Immature natural killer cell (primary cell): ENCODE data around the gene LSAMP. TPM values are rescaled to one million over a fixed set of nuclear protein-coding genes. Genes with fewer than 3 reads are reported as not detected.

Source experiments
- DNase-seq, 3 donors: peaks; one replicate each; pipeline ENCODE4 v3.0.0; 2022; ENCODE audit warnings: mixed read lengths in 1 of 3
- H3K27ac Mint-ChIP-seq, 6 donors: one replicate each; pipeline ENCODE4 v1.8.0; 2020; ENCODE audit warnings: mixed read lengths in 6 of 6, mild to moderate bottlenecking in 5 of 6, inconsistent platforms in 4 of 6, moderate library complexity in 3 of 6
- H3K27me3 Mint-ChIP-seq, 3 donors: one replicate each; pipeline ENCODE4 v1.8.0; 2020 to 2021; ENCODE audit warnings: low read depth in 3 of 3, mild to moderate bottlenecking in 3 of 3, mixed read lengths in 3 of 3, moderate library complexity in 3 of 3, inconsistent platforms in 1 of 3
- H3K36me3 Mint-ChIP-seq, 3 donors: one replicate each; pipeline ENCODE4 v1.8.0; 2020; ENCODE audit warnings: mixed read lengths in 3 of 3, inconsistent platforms in 2 of 3, mild to moderate bottlenecking in 2 of 3
- H3K4me1 Mint-ChIP-seq, 2 donors: one replicate each; pipeline ENCODE4 v1.8.0; 2020; ENCODE audit warnings: inconsistent platforms in 2 of 2, mild to moderate bottlenecking in 2 of 2, mixed read lengths in 2 of 2, moderate library complexity in 1 of 2
- H3K4me3 Mint-ChIP-seq, 5 donors: one replicate each; pipeline ENCODE4 v1.8.0; 2020; ENCODE audit warnings: mild to moderate bottlenecking in 5 of 5, mixed read lengths in 5 of 5, inconsistent platforms in 3 of 5, moderate library complexity in 3 of 5
- H3K9me3 Mint-ChIP-seq, 6 donors: one replicate each; pipeline ENCODE4 v1.8.0; 2020; ENCODE audit warnings: mild to moderate bottlenecking in 6 of 6, mixed read lengths in 6 of 6, inconsistent platforms in 4 of 6, moderate library complexity in 3 of 6
- polyA plus RNA-seq, 3 donors: library from polyadenylated mRNA; unstranded; fragments of 300-500 nt; fragmentation: Illumina TruSeq; gene quantifications; one replicate each; pipeline ENCODE4 v1.2.3, GENCODE V29; 2021

Gene LSAMP
- polyA plus RNA-seq, 3 donors from 2014 or later, result not detected

- H3K9me3 Mint-ChIP-seq, result peaks cover 2 to 6% (median 5%) of the 10 kb centered on the region in 6 donors
These were observed 163.8 kb downstream of the LSAMP start for GRCh38 chr3:116281313-116282143.

GRCh38 chr3:116280130-116280740, 165.1 kb downstream of the LSAMP start:
- H3K4me3 Mint-ChIP-seq, result no peak overlapping the region
- H3K4me1 Mint-ChIP-seq, result no peaks in the 10 kb centered on the region
- H3K27me3 Mint-ChIP-seq, result no peaks in the 10 kb centered on the region

More at GRCh38 chr3:116281313-116282143, 163.8 kb downstream of the LSAMP start:
- no peak overlapping the region for H3K4me3 Mint-ChIP-seq
- H3K27ac Mint-ChIP-seq, result no peak overlapping the region
- no peak for DNase-seq
- H3K27me3 Mint-ChIP-seq, result peaks cover 0 to 1% (median 0%) of the 10 kb centered on the region in 3 donors
- H3K4me1 Mint-ChIP-seq, result no peaks in the 10 kb centered on the region
- no peaks in the 10 kb centered on the region for H3K36me3 Mint-ChIP-seq

GRCh38 chr3:116276675-116277074, 168.6 kb downstream of the LSAMP start:
- Mint-ChIP-seq H3K27me3 (no peaks in the 10 kb centered on the region), H3K27ac (no peak overlapping the region), H3K9me3 (peaks cover 0 to 10% (median 6%) of the 10 kb centered on the region in 6 donors), H3K4me1 (no peaks in the 10 kb centered on the region), H3K4me3 (no peak overlapping the region), H3K36me3 (no peaks in the 10 kb centered on the region)
- no peak for DNase-seq

More at GRCh38 chr3:116280130-116280740, 165.1 kb downstream of the LSAMP start:
- Mint-ChIP-seq H3K27ac (no peak overlapping the region), H3K9me3 (peaks cover 0 to 6% (median 5%) of the 10 kb centered on the region in 6 donors), H3K36me3 (no peaks in the 10 kb centered on the region)
- DNase-seq, result no peak

GRCh38 chr3:116270056-116270455, 175.2 kb downstream of the LSAMP start:
- no peaks in the 10 kb centered on the region for H3K4me1 Mint-ChIP-seq
- H3K4me3 Mint-ChIP-seq, result no peak overlapping the region
- no peak for DNase-seq
- H3K27ac Mint-ChIP-seq, result no peak overlapping the region
- no peaks in the 10 kb centered on the region for H3K36me3 Mint-ChIP-seq
- no peaks in the 10 kb centered on the region for H3K27me3 Mint-ChIP-seq
- peaks cover 0 to 15% (median 6%) of the 10 kb centered on the region in 6 donors for H3K9me3 Mint-ChIP-seq

- no peak overlapping the region for H3K27ac Mint-ChIP-seq
- no peak overlapping the region for H3K4me3 Mint-ChIP-seq
- peaks cover 0 to 14% (median 7%) of the 10 kb centered on the region in 6 donors for H3K9me3 Mint-ChIP-seq
- H3K36me3 Mint-ChIP-seq, result no peaks in the 10 kb centered on the region
- H3K4me1 Mint-ChIP-seq, result no peaks in the 10 kb centered on the region
- H3K27me3 Mint-ChIP-seq, result peaks cover 0 to 2% (median 0%) of the 10 kb centered on the region in 3 donors
- DNase-seq, result no peak
These were observed 178.2 kb downstream of the LSAMP start for GRCh38 chr3:116267116-116267515.

GRCh38 chr3:116265976-116266584, 179.2 kb downstream of the LSAMP start:
- no peak overlapping the region for H3K27ac Mint-ChIP-seq
- no peak overlapping the region for H3K4me3 Mint-ChIP-seq
- peaks cover 0 to 17% (median 7%) of the 10 kb centered on the region in 6 donors for H3K9me3 Mint-ChIP-seq
- DNase-seq, result no peak
- no peaks in the 10 kb centered on the region for H3K36me3 Mint-ChIP-seq
- peaks cover 0 to 2% (median 0%) of the 10 kb centered on the region in 3 donors for H3K27me3 Mint-ChIP-seq
- no peaks in the 10 kb centered on the region for H3K4me1 Mint-ChIP-seq

GRCh38 chr3:116265320-116265695, 180.0 kb downstream of the LSAMP start:
- H3K4me3 Mint-ChIP-seq, result no peak overlapping the region
- no peaks in the 10 kb centered on the region for H3K36me3 Mint-ChIP-seq
- H3K9me3 Mint-ChIP-seq, result peaks cover 0 to 19% (median 7%) of the 10 kb centered on the region in 6 donors
- peaks cover 0 to 2% (median 0%) of the 10 kb centered on the region in 3 donors for H3K27me3 Mint-ChIP-seq
- no peaks in the 10 kb centered on the region for H3K4me1 Mint-ChIP-seq
- H3K27ac Mint-ChIP-seq, result no peak overlapping the region
- DNase-seq, result no peak

GRCh38 chr3:116264546-116265319, 180.6 kb downstream of the LSAMP start:
- no peaks in the 10 kb centered on the region for H3K36me3 Mint-ChIP-seq
- H3K4me1 Mint-ChIP-seq, result no peaks in the 10 kb centered on the region
- H3K9me3 Mint-ChIP-seq, result peaks cover 1 to 19% (median 8%) of the 10 kb centered on the region in 6 donors
- H3K27ac Mint-ChIP-seq, result no peak overlapping the region
- H3K4me3 Mint-ChIP-seq, result no peak overlapping the region
- no peak for DNase-seq
- peaks cover 0 to 2% (median 0%) of the 10 kb centered on the region in 3 donors for H3K27me3 Mint-ChIP-seq

- no peak for DNase-seq
- Mint-ChIP-seq H3K27me3 (peaks cover 0 to 2% (median 0%) of the 10 kb centered on the region in 3 donors), H3K9me3 (peaks cover 2 to 19% (median 9%) of the 10 kb centered on the region in 6 donors), H3K4me1 (no peaks in the 10 kb centered on the region), H3K27ac (no peak overlapping the region), H3K4me3 (no peak overlapping the region), H3K36me3 (no peaks in the 10 kb centered on the region)
These were observed 181.3 kb downstream of the LSAMP start for GRCh38 chr3:116263842-116264545.

GRCh38 chr3:116260491-116260890, 184.8 kb downstream of the LSAMP start:
- no peak overlapping the region for H3K4me3 Mint-ChIP-seq
- H3K36me3 Mint-ChIP-seq, result no peaks in the 10 kb centered on the region
- no peak overlapping the region for H3K27ac Mint-ChIP-seq

GRCh38 chr3:116259984-116260383, 185.3 kb downstream of the LSAMP start:
- DNase-seq, result no peak
- Mint-ChIP-seq H3K36me3 (no peaks in the 10 kb centered on the region), H3K9me3 (peaks cover 3 to 26% (median 8%) of the 10 kb centered on the region in 6 donors), H3K4me1 (no peaks in the 10 kb centered on the region), H3K4me3 (no peak overlapping the region), H3K27me3 (peaks cover 0 to 2% (median 0%) of the 10 kb centered on the region in 3 donors), H3K27ac (no peak overlapping the region)

More at GRCh38 chr3:116260491-116260890, 184.8 kb downstream of the LSAMP start:
- Mint-ChIP-seq H3K9me3 (peaks cover 3 to 25% (median 8%) of the 10 kb centered on the region in 6 donors), H3K4me1 (no peaks in the 10 kb centered on the region), H3K27me3 (peaks cover 0 to 2% (median 0%) of the 10 kb centered on the region in 3 donors)
- DNase-seq, result no peak

- no peak for DNase-seq
- Mint-ChIP-seq H3K36me3 (no peaks in the 10 kb centered on the region), H3K4me1 (no peaks in the 10 kb centered on the region), H3K4me3 (no peak overlapping the region), H3K27me3 (no peaks in the 10 kb centered on the region), H3K9me3 (peaks cover 3 to 17% (median 7%) of the 10 kb centered on the region in 6 donors), H3K27ac (no peak overlapping the region)
These were observed 188.3 kb downstream of the LSAMP start for GRCh38 chr3:116256843-116257485.
